Measurements from ENCODE around the gene FN3KRP. TPM values are rescaled to one million over a fixed set of nuclear protein-coding genes. Genes with fewer than 3 reads are reported as not detected.

Gene FN3KRP
- total RNA-seq, 1 experiment from 2014 or later: 19.7 TPM

- no peak for TF ChIP-seq ZNF425 (CRISPR knock-in tag; conservative IDR thresholded peaks at IDR 0.05)
- no peak for TF ChIP-seq PRDM15 (CRISPR knock-in tag; IDR thresholded peaks at IDR 0.05)
Observed at GRCh38 chr17:82705756-82706155, 10.8 kb upstream of the FN3KRP start (continued).

- POLR2A ChIA-PET: no interaction called here
- Mint-ChIP-seq H3K36me3 (no peaks in the 10 kb centered on the region), H3K9me3 (no peaks in the 10 kb centered on the region), H3K4me3 (no peak overlapping the region), H3K4me1 (no peaks in the 10 kb centered on the region), H3K27ac (no peak overlapping the region), H3K27me3 (ENCODE audit: low read depth) (peaks cover 6% of the 10 kb centered on the region)
- DNase-seq (ENCODE audit: low spot score) (no peak), ATAC-seq (no peak; the same call in 1 of the 2 replicates)
- CTCF ChIA-PET: interaction anchor here (0.8 kb wide), 1 partner anchor 45 kb away, joined by 3 read pairs; no protein-coding TSS in a partner anchor
- TF ChIP-seq FOXP1 (CRISPR knock-in tag; IDR thresholded peaks at IDR 0.05; ENCODE audit: borderline replicate concordance) (no peak), NFATC4 (CRISPR knock-in tag; IDR thresholded peaks at IDR 0.05) (no peak), ZNF317 (CRISPR knock-in tag; IDR thresholded peaks at IDR 0.05; ENCODE audit: borderline replicate concordance, low read depth) (no peak), ZNF121 (CRISPR knock-in tag; IDR thresholded peaks at IDR 0.05) (no peak), ELF4 (CRISPR knock-in tag; IDR thresholded peaks at IDR 0.05; ENCODE audit: low read depth) (no peak), ZBTB43 (CRISPR knock-in tag; IDR thresholded peaks at IDR 0.05) (no peak), ERG (CRISPR knock-in tag; IDR thresholded peaks at IDR 0.05) (no peak), MXD4 (CRISPR knock-in tag; IDR thresholded peaks at IDR 0.05; ENCODE audit: borderline replicate concordance) (no peak), ZSCAN18 (CRISPR knock-in tag; IDR thresholded peaks at IDR 0.05) (no peak), FOXJ3 (CRISPR knock-in tag; IDR thresholded peaks at IDR 0.05; ENCODE audit: borderline replicate concordance) (no peak), KAT7 (CRISPR knock-in tag; IDR thresholded peaks at IDR 0.05; ENCODE audit: borderline replicate concordance) (no peak), PRDM15 (CRISPR knock-in tag; IDR thresholded peaks at IDR 0.05) (no peak), ZNF396 (CRISPR knock-in tag; IDR thresholded peaks at IDR 0.05; ENCODE audit: borderline replicate concordance) (no peak), HMGA2 (CRISPR knock-in tag; IDR thresholded peaks at IDR 0.05) (no peak), ZNF425 (CRISPR knock-in tag; conservative IDR thresholded peaks at IDR 0.05) (no peak)
Observed at GRCh38 chr17:82709024-82709675, 7.4 kb upstream of the FN3KRP start.

All from WTC11 (cell line).